Right atrium auricular region (tissue), 2 donors: ENCODE measurements around the gene SAMD4A. TPM values are rescaled to one million over a fixed set of nuclear protein-coding genes. Genes with fewer than 3 reads are reported as not detected.
A peak's percentile ranks its signal among the peaks of the same experiment; 100 is the strongest.

Experiments used
- DNase-seq: peaks from one replicate; pipeline ENCODE4 v3.0.0-alpha.2; 2019; ENCODE audit warnings: low spot score
- H3K27ac ChIP-seq, 2 donors: fragments of 200-600 bp; sonication (generic); 1 replicate in 1 of 2; 2 replicates in 1 of 2; pipeline ENCODE4 v1.5.1; 2016 to 2019
- H3K27me3 ChIP-seq, 2 donors: fragments of 200-600 bp; sonication (generic); one replicate each; pipeline versions ENCODE4 v1.5.1 to v1.6.0; 2017 to 2019
- H3K36me3 ChIP-seq: fragments of 200-600 bp; sonication (generic); one replicate; pipeline ENCODE4 v1.5.1; 2016
- H3K4me1 ChIP-seq, 2 donors: fragments of 200-600 bp; sonication (generic); one replicate each; pipeline versions ENCODE4 v1.5.1 to v1.6.0; 2017 to 2019
- H3K4me3 ChIP-seq, 2 donors: fragments of 200-600 bp; sonication (generic); 1 replicate in 1 of 2; 2 replicates in 1 of 2; pipeline ENCODE4 v1.5.1; 2017 to 2019; ENCODE audit warnings: mild to moderate bottlenecking in 1 of 2, moderate library complexity in 1 of 2
- H3K9me3 ChIP-seq, 2 donors: fragments of 200-600 bp; sonication (generic); one replicate each; pipeline ENCODE4 v1.5.1; 2019
- CTCF ChIP-seq, 2 donors: fragments of 200-600 bp; sonication (generic); IDR thresholded peaks; one replicate each; pipeline ENCODE4 v1.5.1; 2019; ENCODE audit warnings: antibody characterized with exemption in 2 of 2
- total RNA-seq, 2 donors: library from RNA; depleted of rRNA; stranded (reverse); fragments of >200 nt; gene quantifications; one replicate each; pipeline ENCODE4 v1.1.0, GENCODE V29; 2016

SAMD4A gene
- total RNA-seq, 2 donors from 2014 or later, result 74.5 to 102 TPM

- DNase-seq, result no peak
- Histone ChIP-seq H3K27me3 (no peaks in the 10 kb centered on the region), H3K4me1 (peaks cover 0 to 38% of the 10 kb centered on the region in 2 donors), H3K4me3 (no peak overlapping the region), H3K36me3 (peaks cover 52% of the 10 kb centered on the region), H3K9me3 (no peaks in the 10 kb centered on the region), H3K27ac (peak overlapping the region; percentile 14 to 27)
- no peak for TF ChIP-seq CTCF (IDR thresholded peaks at IDR 0.05)
These were observed 191.1 kb downstream of the SAMD4A start for GRCh38 chr14:54758041-54758440.

- Histone ChIP-seq H3K27ac (no peak overlapping the region), H3K4me1 (peaks cover 0 to 38% of the 10 kb centered on the region in 2 donors), H3K4me3 (no peak overlapping the region), H3K36me3 (peaks cover 59% of the 10 kb centered on the region), H3K27me3 (no peaks in the 10 kb centered on the region), H3K9me3 (no peaks in the 10 kb centered on the region)
- TF ChIP-seq CTCF (IDR thresholded peaks at IDR 0.05), result no peak
- DNase-seq, result no peak
These were observed 193.2 kb downstream of the SAMD4A start for GRCh38 chr14:54759982-54760585.

- peaks cover 0 to 44% of the 10 kb centered on the region in 2 donors for H3K4me1 ChIP-seq
- no peak overlapping the region for H3K4me3 ChIP-seq
- DNase-seq, result no peak
- H3K9me3 ChIP-seq, result no peaks in the 10 kb centered on the region
- H3K36me3 ChIP-seq, result peaks cover 65% of the 10 kb centered on the region
- no peak for TF ChIP-seq CTCF (IDR thresholded peaks at IDR 0.05)
- H3K27ac ChIP-seq, result peak overlapping the region in 1 of 2 donors; percentile 25
- H3K27me3 ChIP-seq, result no peaks in the 10 kb centered on the region
These were observed 194.1 kb downstream of the SAMD4A start for GRCh38 chr14:54760866-54761575.

GRCh38 chr14:54761835-54762234 is 194.9 kb downstream of the SAMD4A start:
- H3K27me3 ChIP-seq, result no peaks in the 10 kb centered on the region
- H3K4me3 ChIP-seq, result no peak overlapping the region
- H3K36me3 ChIP-seq, result peaks cover 68% of the 10 kb centered on the region
- peak overlapping the region in 1 of 2 donors; percentile 19 for H3K27ac ChIP-seq
- peaks cover 0 to 44% of the 10 kb centered on the region in 2 donors for H3K4me1 ChIP-seq
- no peak for TF ChIP-seq CTCF (IDR thresholded peaks at IDR 0.05)
- no peak for DNase-seq
- H3K9me3 ChIP-seq, result no peaks in the 10 kb centered on the region

- H3K4me3 ChIP-seq, result no peak overlapping the region
- TF ChIP-seq CTCF (IDR thresholded peaks at IDR 0.05), result no peak
- peaks cover 0 to 44% of the 10 kb centered on the region in 2 donors for H3K4me1 ChIP-seq
- H3K9me3 ChIP-seq, result no peaks in the 10 kb centered on the region
- peak overlapping the region in 1 of 2 donors; percentile 19 for H3K27ac ChIP-seq
- DNase-seq, result no peak
- peaks cover 71% of the 10 kb centered on the region for H3K36me3 ChIP-seq
- H3K27me3 ChIP-seq, result no peaks in the 10 kb centered on the region
These were observed 195.4 kb downstream of the SAMD4A start for GRCh38 chr14:54762296-54762695.
